ENCODE results near the gene ANXA11. TPM values are rescaled to one million over a fixed set of nuclear protein-coding genes. Genes with fewer than 3 reads are reported as not detected.

The ANXA11 gene
- total and polyA plus RNA-seq, 2 of the 4 experiments (the other 2 are of a cell fraction) = 39.4 to 109 TPM

DNA sequence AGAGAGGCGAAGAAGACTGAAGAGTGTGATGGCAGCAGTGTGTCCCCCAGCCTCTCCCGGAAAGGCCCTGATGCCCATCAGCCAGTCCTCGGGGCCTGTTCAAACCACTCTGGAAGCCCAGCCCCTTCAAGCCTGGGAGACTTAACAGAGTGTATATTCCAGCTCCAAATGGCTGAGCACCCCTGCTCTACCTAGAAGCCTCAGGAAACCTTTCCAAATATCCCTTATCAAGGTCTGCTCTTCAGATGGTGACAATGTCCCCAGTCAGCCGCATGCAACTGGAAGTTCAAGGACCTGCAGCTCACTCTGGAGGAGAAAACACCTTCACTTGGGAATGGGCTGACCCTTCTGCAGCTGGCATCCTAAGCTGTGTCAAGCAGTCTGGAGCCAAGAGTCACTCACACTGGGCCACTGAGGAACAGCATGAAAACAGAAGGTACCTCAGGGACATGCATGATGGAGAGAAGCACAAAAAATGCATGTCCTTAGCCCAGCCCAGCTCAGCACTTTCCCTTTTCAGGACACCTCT is 10.2 kb downstream of the ANXA11 start:
- H2AK5ac ChIP-seq (ENCODE audit: low read depth, low read length) = no peak overlapping the region
- H3K4me3 ChIP-seq (ENCODE audit: insufficient read depth, low read depth, low read length) = no peak overlapping the region
- H4K91ac ChIP-seq (ENCODE audit: insufficient read depth, low read depth, low read length) = no peak overlapping the region
- no peak for ATAC-seq (ENCODE audit: low read depth)
- H4K5ac ChIP-seq (ENCODE audit: low read depth, low read length) = no peak overlapping the region
- H4K8ac ChIP-seq (ENCODE audit: low read depth in 2 of 2, low read length in 2 of 2) = no peak overlapping the region
- H3K14ac ChIP-seq (replicated peaks; ENCODE audit: low read depth, low read length) = no peak overlapping the region
- no peak for DNase-seq
- no peak overlapping the region for H2BK15ac ChIP-seq (ENCODE audit: low read depth, low read length)
- H3K9me1 ChIP-seq (ENCODE audit: insufficient read depth, low read length) = peaks cover 35% of the 10 kb centered on the region
- no peak overlapping the region for H3K56ac ChIP-seq (ENCODE audit: extremely low read depth, insufficient read depth, low read length)
- H3K9ac ChIP-seq (ENCODE audit: low read depth, low read length) = no peak overlapping the region
- no peak overlapping the region for H2AFZ ChIP-seq (replicated peaks; ENCODE audit: low read length, poor library complexity)
- TF ChIP-seq RAD21 (IDR thresholded peaks at IDR 0.05; ENCODE audit: low read length) (no peak), FOS (IDR thresholded peaks at IDR 0.05; ENCODE audit: low read depth, low read length) (no peak), RFX5 (IDR thresholded peaks at IDR 0.05; ENCODE audit: low read depth, low read length) (no peak)
- TF ChIP-seq, protein P1, sequence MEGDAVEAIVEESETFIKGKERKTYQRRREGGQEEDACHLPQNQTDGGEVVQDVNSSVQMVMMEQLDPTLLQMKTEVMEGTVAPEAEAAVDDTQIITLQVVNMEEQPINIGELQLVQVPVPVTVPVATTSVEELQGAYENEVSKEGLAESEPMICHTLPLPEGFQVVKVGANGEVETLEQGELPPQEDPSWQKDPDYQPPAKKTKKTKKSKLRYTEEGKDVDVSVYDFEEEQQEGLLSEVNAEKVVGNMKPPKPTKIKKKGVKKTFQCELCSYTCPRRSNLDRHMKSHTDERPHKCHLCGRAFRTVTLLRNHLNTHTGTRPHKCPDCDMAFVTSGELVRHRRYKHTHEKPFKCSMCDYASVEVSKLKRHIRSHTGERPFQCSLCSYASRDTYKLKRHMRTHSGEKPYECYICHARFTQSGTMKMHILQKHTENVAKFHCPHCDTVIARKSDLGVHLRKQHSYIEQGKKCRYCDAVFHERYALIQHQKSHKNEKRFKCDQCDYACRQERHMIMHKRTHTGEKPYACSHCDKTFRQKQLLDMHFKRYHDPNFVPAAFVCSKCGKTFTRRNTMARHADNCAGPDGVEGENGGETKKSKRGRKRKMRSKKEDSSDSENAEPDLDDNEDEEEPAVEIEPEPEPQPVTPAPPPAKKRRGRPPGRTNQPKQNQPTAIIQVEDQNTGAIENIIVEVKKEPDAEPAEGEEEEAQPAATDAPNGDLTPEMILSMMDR (conservative IDR thresholded peaks at IDR 0.05; ENCODE audit: low read depth, low read length) = no peak
- no peaks in the 10 kb centered on the region for H3K27me3 ChIP-seq (ENCODE audit: control insufficient read depth, insufficient read depth, low read length)
- no peak overlapping the region for H3K27ac ChIP-seq (ENCODE audit: insufficient read depth, low read length)
- H3K9me3 ChIP-seq (ENCODE audit: control insufficient read depth, insufficient read depth, low read length) = peaks cover 2% of the 10 kb centered on the region; the same call in 1 of the 2 replicates
- H3K23ac ChIP-seq (ENCODE audit: low read depth, low read length) = no peak overlapping the region; the same call in 1 of the 2 replicates
- no peak overlapping the region for H2BK120ac ChIP-seq (ENCODE audit: low read depth, low read length)
- peaks cover 33% of the 10 kb centered on the region for H3K4me1 ChIP-seq (ENCODE audit: control insufficient read depth, insufficient read depth, low read length)
- ChIA-PET CTCF (no interaction called here), POLR2A (ENCODE audit: unreplicated experiment) (no interaction called here)
- peaks cover 9% of the 10 kb centered on the region; the same call in 1 of the 2 replicates for H3K36me3 ChIP-seq (ENCODE audit: control insufficient read depth, insufficient read depth, low read length)
- no peak overlapping the region for H3K4me2 ChIP-seq (ENCODE audit: low read depth, low read length)
- intact Hi-C loops (cut with micrococcal nuclease) (no loop called here), dilution Hi-C loops (cut with HindIII; ENCODE audit: low sequenced_read_pairs, unreplicated experiment) (no loop called here), in situ Hi-C loops (cut with MboI; ENCODE audit: low sequenced_read_pairs) (no loop called here)
- no peak overlapping the region for H3K18ac ChIP-seq (ENCODE audit: low read depth, low read length)
- WGBS, 2 experiments (ENCODE audit: extremely low coverage in 2 of 2, insufficient read length in 1 of 2) = 100% methylated on average over 1 of the region's 4 CpGs; no CpG with 5 or more reads in 1 of the 2 experiments
- H3K4ac ChIP-seq (ENCODE audit: low read depth, low read length) = no peak overlapping the region
- H2BK20ac ChIP-seq (ENCODE audit: low read depth, low read length) = no peak overlapping the region
- no peak overlapping the region for H2BK5ac ChIP-seq (ENCODE audit: low read depth, low read length, poor library complexity, severe bottlenecking)
- BruUV-seq (replicated peaks) = no TSS peak
- H4K20me1 ChIP-seq (ENCODE audit: insufficient read depth, low read length) = peaks cover 82% of the 10 kb centered on the region
- peaks cover 9 to 65% of the 10 kb centered on the region in 2 experiments for H3K79me1 ChIP-seq (ENCODE audit: low read depth in 1 of 2, low read length in 2 of 2)
- peak overlapping the region; percentile 29 for H2AK9ac ChIP-seq (replicated peaks; ENCODE audit: low read depth, low read length, poor library complexity)
